ENCODE measurements around the gene GLIS2.

GLIS2 gene

GRCh38 chr16:4354512-4355409, 38.9 kb downstream of the GLIS2 start:
- no peak for DNase-seq

GRCh38 chr16:4356820-4357219, 41.0 kb downstream of the GLIS2 start:
- DNase-seq = no peak

- DNase-seq = no peak
Observed at GRCh38 chr16:4358236-4358635, 42.4 kb downstream of the GLIS2 start.

- no peak for DNase-seq
Observed at GRCh38 chr16:4358831-4359561, 43.1 kb downstream of the GLIS2 start.

- DNase-seq = no peak
Observed at GRCh38 chr16:4359914-4360313, 44.0 kb downstream of the GLIS2 start.

- DNase-seq = no peak
Observed at GRCh38 chr16:4360538-4361021, 44.7 kb downstream of the GLIS2 start.

- DNase-seq = no peak
Observed at GRCh38 chr16:4361033-4361943, 45.4 kb downstream of the GLIS2 start.

- DNase-seq = no peak
Observed at GRCh38 chr16:4361944-4362311, 46.1 kb downstream of the GLIS2 start.

- no peak for DNase-seq
Observed at GRCh38 chr16:4362476-4363135, 46.7 kb downstream of the GLIS2 start.

GRCh38 chr16:4364196-4365013, 48.5 kb downstream of the GLIS2 start:
- DNase-seq = no peak

GRCh38 chr16:4365014-4365406, 49.1 kb downstream of the GLIS2 start:
- DNase-seq = no peak

GRCh38 chr16:4365615-4366014, 49.7 kb downstream of the GLIS2 start:
- no peak for DNase-seq

- no peak for DNase-seq
Observed at GRCh38 chr16:4366016-4366415, 50.1 kb downstream of the GLIS2 start.

GRCh38 chr16:4367393-4367856, 51.6 kb downstream of the GLIS2 start:
- DNase-seq = no peak

- no peak for DNase-seq
Observed at GRCh38 chr16:4369007-4369733, 53.3 kb downstream of the GLIS2 start.

GRCh38 chr16:4370151-4370550, 54.3 kb downstream of the GLIS2 start:
- DNase-seq = no peak

GRCh38 chr16:4370570-4371356, 54.9 kb downstream of the GLIS2 start:
- DNase-seq = no peak

GRCh38 chr16:4371357-4372000, 55.6 kb downstream of the GLIS2 start, which contains the start of gene VASN:
Gene VASN (plus strand): TSS chr16:4371848. CDS start chr16:4380878, 9,030 bp downstream.
- no peak for DNase-seq

GRCh38 chr16:4372001-4372577, 56.2 kb downstream of the GLIS2 start:
- DNase-seq = no peak

Data from SHP77 treated with DMSO at 0.1 percent for 48 hours (cell line).